Activated B cell treated with CpG ODN at 0.5 μM for 24 hours (primary cell): ENCODE results near the gene POLR1D. TPM values are rescaled to one million over a fixed set of nuclear protein-coding genes. Genes with fewer than 3 reads are reported as not detected.

Experiments used
- ATAC-seq: fragments of 200-7000 bp; cut with Tn5 transposase; one replicate; pipeline ENCODE4 v1.10.0; 2021; ENCODE audit warnings: low read depth, mild to moderate bottlenecking, moderate library complexity
- CTCF ChIA-PET: fragments of 350-600 bp; sonication (Branson Sonifier 250); formaldehyde crosslinking; loops from one replicate; lab custom pipeline; 2021; ENCODE audit warnings: antibody characterized with exemption; lab: Charles Lee
- POLR2A ChIA-PET: fragments of 350-600 bp; sonication (Branson Sonifier 250); formaldehyde crosslinking; loops from one replicate; lab custom pipeline; 2021; ENCODE audit warnings: antibody characterized with exemption; lab: Charles Lee
- DNase-seq: peaks from one replicate; pipeline ENCODE4 v3.0.0; 2022
- H3K27ac Mint-ChIP-seq: one replicate; pipeline ENCODE4 v1.8.0; 2020; ENCODE audit warnings: mixed read lengths
- H3K27me3 Mint-ChIP-seq: one replicate; pipeline ENCODE4 v1.8.0; 2021; ENCODE audit warnings: mixed read lengths
- H3K36me3 Mint-ChIP-seq: one replicate; pipeline ENCODE4 v1.8.0; 2021; ENCODE audit warnings: low read depth, mixed read lengths
- H3K4me1 Mint-ChIP-seq: one replicate; pipeline ENCODE4 v1.8.0; 2021; ENCODE audit warnings: mixed read lengths
- H3K4me3 Mint-ChIP-seq: one replicate; pipeline ENCODE4 v1.8.0; 2020; ENCODE audit warnings: mild to moderate bottlenecking, mixed read lengths
- H3K9me3 Mint-ChIP-seq: one replicate; pipeline ENCODE4 v1.8.0; 2020; ENCODE audit warnings: mixed read lengths
- CTCF ChIP-seq: fragments of 200-600 bp; IDR thresholded peaks from one replicate; pipeline ENCODE4 v1.8.0; 2022; ENCODE audit warnings: antibody characterized with exemption, mild to moderate bottlenecking
- intact Hi-C: fragments of 100-400 bp; cut with micrococcal nuclease; formaldehyde crosslinking; loops from one replicate; pipeline ENCODE4 v1.15.1; 2024
- total RNA-seq: library from RNA; stranded (reverse); gene quantifications from 2 replicates; pipeline ENCODE4 v1.2.3, GENCODE V29; 2022

POLR1D gene
- total RNA-seq, 1 donor from 2014 or later: 121 TPM

- H3K27me3 Mint-ChIP-seq: no peaks in the 10 kb centered on the region
- DNase-seq: no peak
- intact Hi-C loops: no loop called here
- H3K4me1 Mint-ChIP-seq: peaks cover 3% of the 10 kb centered on the region
- no peak overlapping the region for H3K4me3 Mint-ChIP-seq
- peaks cover 34% of the 10 kb centered on the region for H3K36me3 Mint-ChIP-seq
- no peak for ATAC-seq
- no peak overlapping the region for H3K27ac Mint-ChIP-seq
- no peaks in the 10 kb centered on the region for H3K9me3 Mint-ChIP-seq
- POLR2A ChIA-PET: no interaction called here
- CTCF ChIA-PET: no interaction called here
- no peak for TF ChIP-seq CTCF
These were observed 43.3 kb upstream of the POLR1D start for GRCh38 chr13:27578121-27579030.

GRCh38 chr13:27583645-27584044 is 38.0 kb upstream of the POLR1D start:
- Mint-ChIP-seq H3K27me3 (no peaks in the 10 kb centered on the region), H3K36me3 (peaks cover 17% of the 10 kb centered on the region), H3K27ac (no peak overlapping the region), H3K4me3 (no peak overlapping the region), H3K9me3 (peaks cover 5% of the 10 kb centered on the region), H3K4me1 (peaks cover 20% of the 10 kb centered on the region)
- ChIA-PET CTCF (no interaction called here), POLR2A (no interaction called here)
- ATAC-seq (no peak), DNase-seq (no peak)
- intact Hi-C loops: no loop called here
- no peak for TF ChIP-seq CTCF

- ChIA-PET POLR2A (no interaction called here), CTCF (no interaction called here)
- H3K4me1 Mint-ChIP-seq: peaks cover 17% of the 10 kb centered on the region
- H3K4me3 Mint-ChIP-seq: no peak overlapping the region
- H3K9me3 Mint-ChIP-seq: peaks cover 5% of the 10 kb centered on the region
- intact Hi-C loops: loop anchor here (2.0 kb wide), 1 partner anchor 20 kb away; no protein-coding TSS in a partner anchor
- DNase-seq (no peak), ATAC-seq (no peak)
- no peak overlapping the region for H3K27ac Mint-ChIP-seq
- no peaks in the 10 kb centered on the region for H3K27me3 Mint-ChIP-seq
- no peak for TF ChIP-seq CTCF
- H3K36me3 Mint-ChIP-seq: peaks cover 4% of the 10 kb centered on the region
These were observed 34.5 kb upstream of the POLR1D start for GRCh38 chr13:27587095-27587746.

- H3K36me3 Mint-ChIP-seq: peaks cover 4% of the 10 kb centered on the region
- H3K4me1 Mint-ChIP-seq: peaks cover 17% of the 10 kb centered on the region
- H3K27ac Mint-ChIP-seq: no peak overlapping the region
- ChIA-PET POLR2A (no interaction called here), CTCF (interaction anchor here (1.5 kb wide), 1 partner anchor 238 kb away, joined by 3 read pairs; no protein-coding TSS in a partner anchor)
- DNase-seq (no peak), ATAC-seq (no peak)
- no peaks in the 10 kb centered on the region for H3K27me3 Mint-ChIP-seq
- H3K9me3 Mint-ChIP-seq: peaks cover 5% of the 10 kb centered on the region
- intact Hi-C loops: no loop called here
- no peak for TF ChIP-seq CTCF
- H3K4me3 Mint-ChIP-seq: no peak overlapping the region
These were observed 33.3 kb upstream of the POLR1D start for GRCh38 chr13:27588405-27588804.

GRCh38 chr13:27592865-27593264 is 28.8 kb upstream of the POLR1D start:
- CTCF ChIA-PET: no interaction called here
- ATAC-seq: no peak
- Mint-ChIP-seq H3K4me3 (no peak overlapping the region), H3K27me3 (no peaks in the 10 kb centered on the region), H3K9me3 (peaks cover 5% of the 10 kb centered on the region), H3K27ac (no peak overlapping the region), H3K4me1 (no peaks in the 10 kb centered on the region), H3K36me3 (peaks cover 4% of the 10 kb centered on the region)
- no peak for DNase-seq
- no peak for TF ChIP-seq CTCF
- POLR2A ChIA-PET: no interaction called here
- intact Hi-C loops: no loop called here
